Activated CD4-positive, alpha-beta T cell treated with anti-CD3 and anti-CD28 coated beads for 4 hours (primary cell): ENCODE data around the gene SLC27A1.
"Not testable (repeated sequence)": the region's sequence is repeated elsewhere in the genome, so short reads cannot be mapped to it uniquely, and the experiment has no call there.

Experiments used
- DNase-seq, 2 donors: peaks; one replicate each; pipeline ENCODE4 v3.0.0-alpha.2; 2020

Gene SLC27A1

DNA sequence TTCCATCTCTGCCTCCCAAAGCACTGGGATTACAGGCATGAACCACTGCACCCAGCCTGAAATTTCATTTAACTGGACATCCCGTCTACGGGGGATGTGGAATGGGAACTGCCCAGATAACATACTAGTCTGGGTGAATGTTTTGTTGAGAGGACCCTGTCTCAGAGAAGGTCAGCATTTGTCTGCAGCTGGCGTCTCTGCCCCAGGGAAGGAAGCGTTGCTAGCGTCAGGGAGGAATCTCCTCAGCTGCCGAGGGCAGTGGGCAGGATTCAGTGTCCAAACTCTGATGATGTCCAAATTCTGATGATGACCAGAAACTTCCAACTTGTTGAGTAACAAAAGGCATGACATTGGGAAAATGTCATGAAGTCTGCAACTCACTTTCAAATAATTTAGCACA, 12.7 kb upstream of the SLC27A1 start:
- DNase-seq, result no peak

DNA sequence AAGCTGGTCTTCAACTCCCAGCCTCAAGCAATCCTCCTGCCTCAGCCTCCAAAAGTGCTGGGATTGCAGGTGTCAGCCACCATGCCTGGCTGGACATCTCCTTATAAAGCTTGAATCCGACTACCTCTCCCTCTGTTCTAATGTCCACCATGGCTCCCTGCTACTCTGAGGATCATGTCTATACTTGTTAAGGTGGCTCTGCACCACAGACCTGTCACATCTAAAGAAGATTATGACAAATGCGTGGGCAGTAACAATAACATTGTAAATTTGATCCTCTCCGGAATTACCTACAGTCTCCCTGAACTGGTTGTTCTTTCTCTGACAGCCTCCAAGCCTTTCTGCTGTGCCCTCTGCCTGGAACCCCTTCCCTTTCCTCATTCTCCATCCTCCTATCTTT, 11.4 kb upstream of the SLC27A1 start:
- no peak for DNase-seq

DNA sequence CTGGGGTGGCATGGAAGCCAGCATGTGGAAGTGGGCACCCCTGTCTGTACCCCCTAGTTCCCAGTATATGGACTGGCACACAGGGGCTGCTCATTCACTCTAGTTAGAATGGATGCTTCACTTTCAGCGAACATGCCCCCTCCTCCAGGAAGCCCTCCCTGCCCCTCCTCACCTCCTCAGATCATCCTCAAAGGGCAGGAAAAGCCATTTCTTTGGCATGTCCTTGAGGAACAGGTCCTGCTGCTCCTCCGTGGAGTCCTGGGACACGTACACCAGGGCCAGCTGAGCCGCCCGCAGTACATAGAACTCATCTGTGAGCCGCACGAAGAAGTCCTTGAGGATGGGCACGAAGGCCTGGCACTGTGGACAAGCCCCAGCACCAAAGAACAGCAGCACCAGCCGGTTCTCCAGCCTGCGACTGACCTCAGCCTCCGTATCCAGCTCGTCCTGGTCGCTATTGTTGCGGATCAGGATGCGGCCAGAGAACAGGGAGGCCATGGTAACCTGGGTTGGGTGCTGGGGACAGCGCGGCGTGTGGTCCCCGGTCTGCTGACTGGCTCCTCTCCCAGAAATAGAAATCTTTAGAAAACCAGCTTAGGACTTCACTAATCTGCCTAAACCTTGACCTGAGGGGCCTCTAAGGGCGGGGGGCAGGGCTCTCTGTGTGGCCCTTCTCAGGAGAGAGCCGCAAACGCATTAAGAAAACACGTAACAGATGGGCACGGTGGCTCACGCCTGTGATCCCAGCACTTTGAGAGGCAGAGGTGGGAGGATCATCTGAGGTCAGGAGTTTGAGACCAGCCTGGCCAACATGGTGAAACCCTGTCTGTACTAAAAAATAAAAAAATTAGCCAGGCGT, 9.7 kb upstream of the SLC27A1 start, which contains the start of gene NXNL1:
TSS of gene NXNL1 (minus strand) at position 555 of the 859 bp plus-strand sequence. CDS start at position 498, 57 bp downstream.
- DNase-seq, result no peak

DNA sequence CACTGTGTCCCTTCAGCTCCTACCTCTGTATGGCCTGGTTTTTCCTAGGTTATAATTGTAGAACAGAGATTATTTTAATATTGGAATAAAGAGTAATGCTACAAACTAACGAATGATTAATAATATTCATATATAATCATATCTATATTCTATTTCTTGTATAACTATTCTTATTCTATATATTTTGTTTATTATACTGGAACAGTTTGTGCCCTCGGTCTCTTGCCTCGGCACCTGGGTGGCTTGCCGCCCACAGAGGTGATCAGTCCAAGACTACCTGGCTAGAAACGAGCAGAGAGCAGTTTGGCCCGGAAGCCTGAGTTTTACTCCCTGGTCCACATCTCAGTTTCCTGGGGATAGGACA, 3.9 kb upstream of the SLC27A1 start:
- no peak for DNase-seq

DNA sequence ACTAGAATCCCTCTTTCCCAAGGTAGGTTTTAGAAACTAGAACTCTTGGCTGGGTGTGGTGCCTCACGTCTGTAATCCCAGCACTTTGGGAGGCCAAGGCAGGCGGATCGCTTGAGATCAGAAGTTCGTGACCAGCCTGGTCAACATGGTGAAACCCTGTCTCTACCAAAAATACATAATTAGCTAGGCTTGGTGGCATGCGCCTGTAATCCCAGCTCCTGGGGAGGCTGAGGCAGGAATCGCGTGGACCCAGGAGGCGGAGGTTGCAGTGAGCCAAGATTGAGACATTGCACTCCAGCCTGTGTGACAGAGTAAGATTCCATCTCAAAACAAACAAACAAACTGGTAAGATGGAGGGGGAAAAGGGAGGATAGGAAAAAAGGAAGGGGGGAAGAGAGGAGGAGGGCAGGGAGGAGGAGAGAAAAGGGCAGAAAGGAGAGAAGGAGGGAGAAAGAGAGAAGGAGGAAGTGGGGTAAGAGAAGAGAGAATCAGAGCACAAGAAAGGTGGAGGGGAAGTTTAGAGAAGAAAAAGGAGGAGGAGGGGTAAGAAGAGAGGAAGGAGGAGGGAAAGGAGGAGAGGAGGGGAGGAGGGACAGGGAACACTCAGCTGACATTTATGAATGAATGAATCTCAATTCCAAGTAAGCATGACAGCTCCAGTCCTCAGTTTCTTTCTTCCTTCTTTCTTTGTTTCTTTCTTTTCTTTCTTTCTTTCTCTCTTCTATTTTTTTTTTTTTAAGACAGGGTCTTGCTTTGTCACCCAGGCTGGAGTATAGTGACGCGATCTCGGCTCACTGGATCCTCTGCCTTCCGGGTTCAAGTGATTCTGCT, 2.6 kb upstream of the SLC27A1 start:
- DNase-seq, result no peak

DNA sequence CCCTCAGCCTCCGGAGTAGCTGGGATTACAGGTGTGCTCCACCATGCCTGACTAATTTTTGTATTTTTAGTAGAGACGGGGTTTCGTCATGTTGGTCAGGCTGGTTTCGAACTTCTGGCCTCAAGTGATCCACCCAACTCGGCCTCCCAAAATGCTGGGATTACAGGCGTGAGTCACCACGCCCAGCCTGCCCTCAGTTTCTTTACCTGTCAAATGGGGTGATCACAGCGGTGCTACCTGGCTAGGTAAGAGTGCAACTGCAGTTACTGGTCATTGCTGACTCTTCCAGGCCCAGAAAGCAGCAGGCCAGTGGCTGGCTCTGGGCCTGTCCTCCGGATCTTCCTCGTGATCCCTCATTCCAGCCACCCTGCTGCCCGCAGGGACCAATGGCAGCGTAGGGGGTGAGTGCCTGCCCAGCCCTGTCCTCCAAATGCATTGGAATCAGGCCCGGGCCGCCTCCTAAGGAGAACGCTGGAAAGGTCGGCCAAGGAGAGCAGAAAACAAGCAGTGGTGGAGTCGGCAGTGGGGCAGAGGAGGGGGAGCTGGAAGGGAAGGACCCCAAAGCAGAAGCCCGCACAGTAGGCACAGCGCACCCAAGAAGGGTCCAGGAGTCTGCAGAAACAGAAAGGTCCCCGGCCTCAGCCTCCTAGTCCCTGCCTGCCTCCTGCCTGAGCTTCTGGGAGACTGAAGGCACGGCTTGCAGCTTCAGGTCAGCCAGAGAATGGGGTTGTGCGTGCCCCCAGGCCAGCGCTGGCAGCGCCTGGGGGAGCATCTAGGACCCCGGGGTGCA, 1.8 kb upstream of the SLC27A1 start:
- DNase-seq, result no peak

DNA sequence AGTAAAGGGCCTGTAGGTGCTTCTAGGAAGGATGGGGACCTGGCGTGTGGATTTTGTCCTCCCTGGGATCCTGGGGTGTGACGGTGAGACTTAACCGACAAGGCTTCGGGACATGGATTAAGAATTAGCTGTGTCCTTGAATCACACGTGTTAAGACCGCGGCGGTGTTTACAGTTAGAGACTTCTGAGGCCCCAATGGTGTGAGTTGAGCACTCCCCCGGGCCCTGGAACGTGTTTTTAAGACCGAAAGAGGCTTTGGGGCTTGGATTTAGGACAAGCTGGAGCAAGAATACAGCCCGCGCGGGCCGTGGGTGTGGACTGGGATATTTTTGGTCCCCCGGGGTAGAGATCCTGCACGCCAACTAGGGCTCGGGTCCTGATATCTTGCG, 1.2 kb upstream of the SLC27A1 start:
- DNase-seq, result no peak

DNA sequence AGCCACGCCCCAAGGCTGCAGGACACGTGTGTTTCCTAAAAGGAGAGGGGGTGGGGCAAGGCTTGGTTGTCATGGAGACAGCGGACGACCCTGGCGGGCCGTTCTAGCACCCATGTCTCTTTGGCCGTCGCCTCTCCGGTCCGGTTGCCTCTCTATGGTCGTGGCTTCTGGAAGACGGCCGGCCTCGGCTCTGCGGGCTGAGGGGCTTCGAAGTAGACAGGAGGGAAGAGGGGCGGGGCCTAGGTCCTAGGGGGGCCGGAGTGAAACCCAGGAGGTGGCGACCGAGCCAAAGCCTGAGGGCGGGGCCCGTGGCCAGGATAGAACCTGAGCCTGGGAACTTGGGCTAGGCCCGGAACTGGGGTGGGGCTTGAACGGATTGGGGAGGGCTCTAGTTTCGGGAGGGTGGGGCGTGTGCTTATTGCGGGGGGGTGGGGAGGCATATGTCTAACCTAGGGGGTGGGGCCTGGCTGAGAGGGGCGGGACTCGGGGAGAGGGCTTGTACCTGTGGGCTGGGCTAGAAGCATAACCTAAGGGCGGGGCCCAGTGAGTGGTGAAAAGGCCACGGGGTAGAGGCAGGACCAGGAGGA, 750 bp upstream of the SLC27A1 start:
- DNase-seq, result peak; percentile 94 to 96

DNA sequence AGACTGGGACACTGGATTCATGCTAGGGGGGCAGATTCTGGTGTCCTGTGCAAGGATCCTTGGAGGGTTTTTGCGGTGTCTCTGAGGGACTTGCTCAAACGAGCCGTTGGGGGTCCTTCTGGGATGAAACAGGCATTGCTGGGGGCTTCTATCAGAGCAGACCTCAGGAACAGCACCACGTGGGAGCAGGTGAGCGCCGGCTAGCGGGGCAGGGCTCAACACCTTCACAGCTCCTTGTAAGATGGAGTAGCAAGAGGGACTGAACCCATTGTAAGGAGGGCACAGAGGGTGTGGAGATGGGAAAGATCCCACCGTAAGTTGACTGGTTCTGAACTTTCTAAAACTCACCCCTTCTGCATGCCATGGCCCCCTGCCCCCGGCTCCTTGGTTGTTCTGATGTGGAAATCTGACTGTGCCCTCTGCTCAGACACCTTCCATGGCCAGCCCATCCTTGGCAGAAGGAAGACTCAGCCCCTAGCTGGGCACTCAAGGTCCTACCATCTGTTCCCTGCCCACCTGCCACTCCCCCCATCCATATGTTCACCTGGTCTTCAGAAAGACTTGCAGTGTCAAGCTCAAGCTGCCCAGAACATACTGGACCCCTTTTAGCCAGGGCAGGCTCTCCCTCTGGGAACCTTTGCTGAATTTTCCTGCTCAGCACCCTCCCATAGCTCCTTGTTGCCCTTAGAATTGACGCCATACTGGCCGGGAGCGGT, 1.2 kb downstream of the SLC27A1 start:
- no peak for DNase-seq

DNA sequence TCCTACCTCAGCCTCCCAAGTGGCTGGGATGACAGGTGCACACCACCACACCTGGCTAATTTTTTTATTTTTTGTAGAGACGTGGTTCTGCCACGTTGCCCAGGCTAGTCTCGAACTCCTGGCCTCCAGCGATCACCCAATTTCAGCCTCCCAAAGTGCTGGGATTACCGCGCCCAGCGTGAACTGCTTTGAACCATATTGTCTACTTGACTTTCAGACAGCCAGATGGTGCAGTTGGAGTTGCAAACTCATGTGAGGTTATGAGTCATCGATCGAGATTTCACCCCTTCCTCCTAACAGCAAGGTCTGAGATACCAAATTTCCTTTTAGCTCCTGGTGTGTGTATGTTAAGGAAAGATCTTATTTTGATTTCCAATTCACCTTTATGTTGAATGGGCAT, 2.7 kb downstream of the SLC27A1 start:
- DNase-seq, result no peak

DNA sequence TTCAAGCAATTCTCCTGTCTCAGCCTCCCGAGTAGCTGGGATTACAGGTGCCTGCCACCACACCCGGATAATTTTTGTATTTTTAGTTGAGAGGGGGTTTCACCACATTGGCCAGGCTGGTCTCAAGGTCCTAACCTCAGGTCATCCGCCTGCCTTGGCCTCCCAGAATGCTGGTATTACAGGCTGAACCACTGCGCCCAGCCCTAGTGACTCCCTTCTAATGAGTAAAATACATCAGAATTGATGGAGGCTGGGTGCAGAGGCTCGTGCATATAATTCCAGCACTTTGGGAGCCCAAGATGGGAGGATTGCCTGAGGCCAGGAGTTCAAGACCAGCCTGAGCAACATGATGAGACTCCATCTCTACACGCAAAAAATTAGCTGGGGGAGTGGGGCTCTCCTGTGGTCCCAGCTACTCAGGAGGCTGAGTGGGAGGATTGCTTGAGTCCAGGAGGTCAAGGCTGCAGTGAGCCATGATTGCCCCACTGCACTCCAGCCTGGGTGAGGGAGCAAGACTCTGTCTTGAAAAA, 4.8 kb downstream of the SLC27A1 start:
- DNase-seq, result not testable (repeated sequence)

DNA sequence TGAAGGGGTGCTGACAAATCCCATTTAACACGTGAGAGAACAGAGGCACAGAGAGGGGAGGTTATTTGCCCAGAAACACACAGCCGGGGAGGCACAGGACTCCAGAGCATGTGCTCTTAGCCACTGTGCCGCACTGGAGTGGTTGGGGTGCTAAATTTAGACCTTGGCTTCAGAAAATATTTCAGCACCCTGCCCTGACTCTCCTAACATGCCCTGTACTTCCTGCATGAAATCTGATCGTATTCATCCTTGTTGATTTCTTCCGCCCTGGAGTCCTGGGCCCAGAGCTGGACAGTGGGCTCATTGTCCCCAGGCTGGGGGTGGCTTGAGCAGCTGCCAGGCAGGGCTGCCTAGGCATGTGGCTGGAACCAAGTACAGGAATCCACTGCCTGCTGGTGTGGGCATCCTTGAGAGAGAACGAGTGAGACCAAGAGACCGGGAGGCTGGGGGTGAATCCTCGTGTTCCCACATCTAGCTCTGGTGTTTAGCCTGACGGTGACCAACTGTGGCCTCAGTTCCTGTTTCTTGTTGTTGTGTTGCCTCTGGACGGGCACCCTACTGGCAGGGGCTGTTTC, 5.3 kb downstream of the SLC27A1 start:
- no peak for DNase-seq

DNA sequence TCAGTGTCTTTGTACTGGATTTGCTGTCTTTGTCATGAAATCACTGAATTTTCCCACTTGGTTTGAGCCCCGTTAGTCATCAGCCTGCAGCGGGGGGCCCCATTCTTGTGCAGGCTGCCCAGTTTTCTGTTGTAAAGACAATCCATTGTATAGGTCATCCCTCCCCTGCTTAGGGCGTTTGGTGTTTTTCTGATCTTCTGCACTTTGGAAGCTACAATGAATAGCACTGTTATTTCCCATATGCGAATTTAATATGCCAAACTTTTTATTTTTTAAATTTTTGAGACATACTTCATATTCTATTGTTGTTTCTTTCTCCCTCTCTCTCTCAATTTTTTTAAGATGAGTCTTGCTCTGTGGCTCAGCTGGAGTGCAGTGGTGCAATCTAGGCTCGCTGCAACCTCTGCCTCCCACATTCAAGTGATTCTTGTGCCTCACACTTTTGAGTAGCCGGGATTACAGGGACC, 9.0 kb downstream of the SLC27A1 start:
- DNase-seq, result no peak

DNA sequence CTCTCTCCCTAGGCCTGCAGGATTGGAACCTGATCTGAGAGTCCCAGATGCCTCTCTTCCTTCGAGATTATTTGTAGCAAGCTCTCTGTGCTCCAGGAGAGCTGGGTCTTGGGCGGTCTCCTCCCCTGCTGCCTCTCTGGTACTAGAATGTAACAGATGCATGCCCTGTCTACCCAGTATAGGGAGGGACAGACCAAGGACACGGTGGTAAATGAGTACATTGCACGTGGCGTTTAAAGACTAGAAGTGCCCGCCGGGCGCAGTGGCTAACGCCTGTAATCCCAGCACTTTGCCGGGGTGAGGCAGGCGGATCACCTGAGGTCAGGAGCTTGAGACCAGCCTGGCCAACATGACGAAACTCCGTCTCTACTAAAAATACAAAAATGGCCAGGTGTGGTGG, 11.7 kb downstream of the SLC27A1 start:
- DNase-seq, result no peak

DNA sequence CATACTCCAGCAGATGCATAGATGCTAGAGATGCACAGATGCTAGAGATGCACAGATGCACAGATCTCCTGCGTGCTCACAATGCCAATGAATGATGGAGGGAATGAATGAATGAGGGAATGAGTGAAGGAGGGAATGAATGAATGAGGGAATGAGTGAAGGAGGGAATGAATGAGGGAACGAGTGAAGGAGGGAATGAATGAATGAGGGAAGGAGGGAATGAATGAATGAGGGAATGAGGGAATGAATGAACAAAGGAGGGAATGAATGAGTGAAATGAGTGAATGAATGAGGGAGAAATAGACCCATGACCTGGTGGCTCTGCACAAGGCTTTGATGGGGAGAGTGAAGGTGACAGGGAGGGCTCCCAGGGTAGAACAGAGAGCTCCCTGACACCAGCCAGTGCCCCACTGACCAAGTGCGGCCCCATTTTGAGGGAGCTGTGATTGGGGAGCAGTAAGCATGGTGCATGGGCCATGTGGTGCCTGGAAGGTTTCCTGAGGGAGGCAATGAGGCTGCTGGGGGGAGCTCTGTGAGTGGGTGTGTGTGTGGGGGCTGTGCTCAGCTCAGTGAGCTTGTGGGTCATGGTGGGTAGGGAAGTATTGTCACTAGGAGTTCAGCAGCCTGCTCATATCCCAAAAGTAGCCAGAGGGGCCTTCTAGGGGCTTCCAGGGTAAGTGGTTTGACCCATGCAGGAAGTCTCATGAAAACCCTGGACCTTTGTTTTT, 12.7 kb downstream of the SLC27A1 start:
- DNase-seq, result no peak

DNA sequence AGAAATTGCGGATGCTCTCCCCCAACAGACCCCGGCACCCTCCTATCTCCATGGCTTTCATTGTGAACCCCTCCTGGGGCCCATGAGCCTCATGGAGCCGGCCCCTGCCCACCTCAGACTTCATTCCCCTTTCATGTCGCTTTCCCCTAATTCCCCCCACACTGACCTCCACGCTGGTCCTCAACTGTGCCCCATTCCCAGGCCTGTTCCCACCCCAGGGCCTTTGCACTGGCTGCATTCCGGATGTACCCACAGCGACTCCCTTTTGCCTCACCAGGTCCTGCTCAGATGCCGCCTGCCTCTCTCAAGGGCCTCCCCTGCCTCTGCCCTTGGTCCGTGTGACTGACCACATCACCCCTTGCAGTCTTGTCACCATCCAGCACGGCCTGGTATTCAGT, 13.3 kb downstream of the SLC27A1 start:
- DNase-seq, result no peak

DNA sequence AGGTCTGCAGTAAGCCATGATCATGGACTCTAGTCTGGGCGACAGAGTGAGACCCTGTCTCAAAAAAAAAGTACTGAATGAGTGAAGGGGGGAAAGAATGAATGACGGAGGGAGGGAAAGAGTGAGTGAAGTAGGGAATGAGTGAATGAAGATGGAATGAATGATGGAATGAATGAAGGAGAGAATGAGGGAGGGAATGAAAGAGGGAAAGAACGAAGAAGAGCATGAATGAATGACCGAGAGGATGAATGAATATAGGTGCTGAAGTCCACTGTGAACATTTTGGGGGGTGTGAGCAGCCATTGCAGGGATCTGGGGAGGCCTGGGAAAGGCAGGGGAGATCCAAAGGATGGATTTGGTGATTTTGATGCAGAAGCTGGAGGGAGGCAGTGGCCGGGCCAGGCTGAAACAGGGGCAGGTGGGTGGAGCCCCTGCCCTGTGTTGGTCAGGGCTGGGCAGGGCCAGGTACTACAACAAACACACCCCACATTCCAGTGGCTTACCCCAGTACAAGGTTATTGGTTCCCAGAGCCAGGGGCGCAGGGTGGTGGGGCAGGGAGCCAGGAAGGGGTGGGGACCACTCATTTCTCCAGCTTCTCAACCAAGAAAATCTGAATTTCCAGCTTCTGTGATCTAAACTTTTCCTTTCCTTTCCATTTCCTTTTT, 14.3 kb downstream of the SLC27A1 start:
- no peak for DNase-seq

DNA sequence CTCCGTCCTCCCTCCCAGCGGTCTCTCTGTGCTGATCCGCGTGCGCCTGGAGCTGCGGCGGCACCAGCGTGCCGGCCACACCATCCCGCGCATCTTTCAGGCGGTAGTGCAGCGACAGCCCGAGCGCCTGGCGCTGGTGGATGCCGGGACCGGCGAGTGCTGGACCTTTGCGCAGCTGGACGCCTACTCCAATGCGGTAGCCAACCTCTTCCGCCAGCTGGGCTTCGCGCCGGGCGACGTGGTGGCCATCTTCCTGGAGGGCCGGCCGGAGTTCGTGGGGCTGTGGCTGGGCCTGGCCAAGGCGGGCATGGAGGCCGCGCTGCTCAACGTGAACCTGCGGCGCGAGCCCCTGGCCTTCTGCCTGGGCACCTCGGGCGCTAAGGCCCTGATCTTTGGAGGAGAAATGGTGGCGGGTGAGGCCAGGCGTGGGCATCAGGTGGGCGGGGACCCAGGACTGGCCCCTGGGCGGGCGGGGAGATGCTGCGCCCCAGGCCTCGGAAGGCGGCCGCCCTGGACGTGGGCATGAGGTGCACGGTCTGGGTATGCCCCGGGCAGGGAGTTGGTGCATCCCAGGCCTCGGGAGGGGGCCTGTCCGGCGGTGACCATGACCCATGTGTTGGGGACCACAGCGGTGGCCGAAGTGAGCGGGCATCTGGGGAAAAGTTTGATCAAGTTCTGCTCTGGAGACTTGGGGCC, 16.4 kb downstream of the SLC27A1 start:
- no peak for DNase-seq
